GM18508 (cell line): ENCODE results near the gene WDR81.
"Not testable (repeated sequence)": the region's sequence is repeated elsewhere in the genome, so short reads cannot be mapped to it uniquely, and the experiment has no call there.

Experiments
- ATAC-seq: cut with Tn5 transposase; IDR thresholded peaks from one replicate; pipeline ENCODE4 v1.9.1; 2021; ENCODE audit warnings: moderate number of reproducible peaks; ENCODE audit not compliant: insufficient read depth, unreplicated experiment

The WDR81 gene

GRCh38 chr17:1729966-1730325, 5.4 kb downstream of the WDR81 start:
- ATAC-seq: no peak

DNA sequence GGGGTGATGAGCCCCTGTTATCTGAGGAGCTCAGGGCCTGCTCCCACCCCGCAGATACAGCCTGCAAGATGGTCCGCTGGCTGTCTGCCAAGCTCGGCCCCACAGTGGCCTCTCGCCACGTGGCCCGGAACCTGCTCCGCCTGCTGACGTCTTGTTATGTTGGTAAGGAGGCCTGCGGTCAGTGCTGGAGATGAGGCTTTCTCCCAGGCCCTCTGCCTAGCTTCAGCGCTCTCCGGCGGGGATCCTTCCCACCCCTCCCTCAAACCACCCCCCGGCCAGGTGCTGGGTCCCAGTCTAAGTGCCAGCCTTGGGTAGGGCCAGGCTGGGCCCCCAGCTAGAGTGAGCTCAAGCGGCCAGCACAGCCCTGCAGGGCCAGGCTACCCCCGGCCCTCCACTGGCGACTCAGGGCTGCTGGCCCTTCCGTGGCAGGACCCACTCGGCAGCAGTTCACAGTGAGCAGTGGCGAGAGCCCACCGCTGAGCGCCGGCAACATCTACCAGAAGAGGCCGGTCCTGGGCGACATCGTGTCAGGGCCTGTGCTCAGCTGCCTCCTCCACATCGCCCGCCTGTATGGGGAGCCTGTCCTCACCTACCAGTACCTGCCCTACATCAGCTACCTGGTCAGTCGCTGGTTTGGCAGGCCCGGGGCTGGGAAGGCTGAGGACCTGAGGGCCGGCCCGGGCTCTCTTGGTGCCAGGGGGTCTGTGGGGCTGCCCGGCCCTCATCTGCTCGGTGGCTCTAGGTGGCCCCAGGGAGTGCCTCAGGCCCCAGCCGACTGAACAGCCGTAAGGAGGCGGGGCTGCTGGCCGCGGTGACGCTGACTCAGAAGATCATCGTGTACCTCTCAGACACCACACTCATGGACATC, 6.1 kb downstream of the WDR81 start:
- ATAC-seq: no peak

GRCh38 chr17:1731194-1731506, 6.6 kb downstream of the WDR81 start:
- ATAC-seq: no peak

- no peak for ATAC-seq
Measured at GRCh38 chr17:1732241-1732832, 7.8 kb downstream of the WDR81 start.

DNA sequence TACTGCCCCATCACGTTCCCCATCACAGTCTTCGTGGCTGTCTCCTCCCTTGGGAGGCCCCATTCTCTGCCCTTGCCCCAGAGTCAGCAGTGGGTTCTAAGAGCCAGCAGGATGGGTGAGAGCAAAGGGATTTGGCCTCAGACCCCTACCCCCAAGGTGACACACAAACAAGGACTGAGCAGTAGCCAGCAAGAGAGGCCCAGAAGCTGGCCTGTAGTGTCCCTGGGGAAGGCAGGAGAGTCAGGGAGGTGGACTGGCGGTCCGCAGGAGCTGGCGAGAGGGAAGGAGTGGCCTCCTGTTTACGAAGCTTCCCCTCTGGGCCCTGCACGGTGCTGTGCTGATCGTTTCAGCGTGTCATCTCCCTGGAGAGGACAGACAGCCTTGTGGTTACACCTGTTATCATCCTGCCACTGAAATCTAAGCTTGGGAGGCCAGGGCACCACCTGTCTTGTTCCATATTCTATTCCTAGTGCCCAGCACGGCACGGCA, 8.4 kb downstream of the WDR81 start:
- ATAC-seq: no peak

GRCh38 chr17:1733759-1734158, 9.3 kb downstream of the WDR81 start:
- no peak for ATAC-seq

- ATAC-seq: no peak
Measured at GRCh38 chr17:1735418-1735817, 10.9 kb downstream of the WDR81 start.

- ATAC-seq: no peak
Measured at GRCh38 chr17:1735834-1736347, 11.4 kb downstream of the WDR81 start.

- no peak for ATAC-seq
Measured at GRCh38 chr17:1736348-1737281, 12.1 kb downstream of the WDR81 start.

GRCh38 chr17:1737531-1738291, 13.2 kb downstream of the WDR81 start:
- ATAC-seq: no peak

DNA sequence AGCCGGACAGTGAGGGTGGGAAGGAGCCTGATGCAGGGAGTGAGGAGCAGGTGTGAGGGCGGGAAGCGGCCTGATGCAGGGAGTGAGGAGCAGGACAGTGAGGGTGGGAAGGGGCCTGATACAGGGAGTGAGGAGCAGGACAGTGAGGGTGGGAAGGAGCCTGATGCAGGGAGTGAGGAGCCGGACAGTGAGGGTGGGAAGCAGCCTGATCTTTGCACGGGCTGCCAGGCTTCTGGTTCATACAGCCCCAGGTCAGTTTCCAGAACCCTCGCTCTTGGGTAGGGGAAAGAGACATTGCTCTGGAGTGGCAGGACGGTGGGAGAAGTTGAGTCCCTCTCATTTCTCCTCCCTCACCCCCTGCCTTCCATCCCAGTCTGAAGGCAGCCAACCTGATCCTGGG, 17.4 kb downstream of the WDR81 start:
- ATAC-seq: not testable (repeated sequence)

DNA sequence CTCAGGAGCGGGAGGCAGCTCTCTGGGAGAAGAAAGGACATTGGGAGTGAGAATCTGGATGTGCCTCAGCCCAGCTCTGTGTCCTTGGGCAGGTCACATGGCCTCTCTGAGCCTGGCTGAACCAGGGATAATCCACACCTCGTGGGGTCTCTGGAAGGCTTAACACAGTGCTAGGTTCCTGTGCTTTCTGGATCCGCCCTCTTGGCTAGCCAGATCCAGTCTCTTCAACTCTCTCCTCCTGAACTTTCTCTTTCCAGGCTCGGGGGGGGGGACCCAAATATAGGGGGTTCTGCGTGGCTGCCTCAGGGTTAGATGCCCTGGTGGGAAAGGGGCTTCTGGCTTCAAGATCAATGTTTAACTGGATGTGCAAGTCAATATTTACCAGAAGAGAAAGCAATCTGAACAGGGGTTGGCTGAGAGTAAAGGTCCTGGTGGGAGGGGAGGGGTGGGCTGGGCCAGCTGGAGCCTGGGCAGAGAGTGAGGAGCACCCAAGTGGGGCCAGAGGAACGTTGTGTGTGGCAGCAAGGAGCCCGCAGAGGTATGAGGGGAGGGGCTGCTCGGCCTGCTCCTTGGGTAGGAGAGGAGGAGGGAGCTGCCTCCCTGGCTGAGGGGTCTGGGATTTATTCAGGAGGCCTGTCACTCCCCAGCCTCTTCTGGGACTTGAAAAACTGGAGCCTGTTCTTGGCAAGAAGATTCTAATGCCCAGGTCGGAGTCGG, 18.0 kb downstream of the WDR81 start, which contains the start of gene SERPINF2:
TSS of gene SERPINF2 (plus strand) at position 501 of the 717 bp plus-strand sequence. CDS start 2,125 bp downstream, outside the sequence.
- no peak for ATAC-seq

DNA sequence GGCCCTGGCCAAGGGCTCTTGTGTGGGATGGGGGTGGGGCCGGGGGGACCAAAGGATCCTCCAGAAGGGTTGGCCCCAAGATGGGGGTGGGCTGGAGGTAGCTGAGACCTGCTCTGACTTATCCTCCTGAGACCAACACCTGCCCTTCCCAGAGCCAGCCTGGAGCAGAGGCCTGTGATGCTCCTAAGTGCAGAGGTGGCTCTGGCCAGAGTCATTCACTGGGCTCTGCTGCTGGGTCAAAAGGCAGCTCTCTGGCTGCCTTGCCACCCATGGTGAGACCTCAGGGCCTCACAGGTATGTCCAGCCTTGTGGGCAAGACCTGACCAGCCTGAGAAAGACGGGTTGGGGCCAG, 18.6 kb downstream of the WDR81 start:
- no peak for ATAC-seq

DNA sequence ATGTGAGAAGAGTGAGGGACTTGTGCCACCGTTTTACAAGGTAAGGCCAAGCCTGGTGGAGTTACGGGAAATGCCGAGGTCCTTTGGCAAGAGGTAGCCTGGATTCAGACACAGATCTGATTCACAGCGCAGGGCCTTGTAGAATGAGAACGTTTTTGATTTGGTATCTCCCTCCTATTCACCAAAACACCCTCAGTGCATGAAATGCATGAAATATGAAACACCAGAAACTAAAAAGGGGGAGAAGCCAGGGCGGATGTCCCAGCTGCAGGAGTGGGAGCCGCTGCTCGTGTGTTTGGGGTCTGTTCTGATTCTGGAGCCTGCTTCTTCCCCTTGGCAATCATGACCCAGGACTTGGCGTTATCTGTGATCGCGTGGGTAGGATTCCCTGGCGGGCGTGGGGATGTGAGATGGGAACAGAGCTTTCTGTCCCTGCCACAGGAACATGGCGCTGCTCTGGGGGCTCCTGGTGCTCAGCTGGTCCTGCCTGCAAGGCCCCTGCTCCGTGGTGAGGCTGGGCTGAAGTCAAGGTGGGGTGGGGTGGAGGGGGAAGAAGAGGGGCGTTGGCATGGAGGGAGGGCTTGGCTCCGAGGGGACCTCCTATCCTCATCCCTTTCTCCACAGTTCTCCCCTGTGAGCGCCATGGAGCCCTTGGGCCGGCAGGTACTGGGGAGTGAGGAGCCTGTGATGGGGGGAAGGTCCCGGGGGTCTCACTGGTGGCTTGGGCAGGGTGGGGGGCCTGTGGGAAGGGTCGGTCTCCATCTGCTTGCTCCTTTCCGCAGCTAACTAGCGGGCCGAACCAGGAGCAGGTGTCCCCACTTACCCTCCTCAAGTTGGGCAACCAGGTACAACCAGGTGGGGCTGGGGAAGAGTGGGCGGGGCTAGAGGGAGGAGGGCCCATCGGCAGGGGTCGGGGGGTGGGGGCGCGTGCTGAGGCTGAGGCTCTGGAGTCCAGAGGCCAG, 20.3 kb downstream of the WDR81 start:
- no peak for ATAC-seq

DNA sequence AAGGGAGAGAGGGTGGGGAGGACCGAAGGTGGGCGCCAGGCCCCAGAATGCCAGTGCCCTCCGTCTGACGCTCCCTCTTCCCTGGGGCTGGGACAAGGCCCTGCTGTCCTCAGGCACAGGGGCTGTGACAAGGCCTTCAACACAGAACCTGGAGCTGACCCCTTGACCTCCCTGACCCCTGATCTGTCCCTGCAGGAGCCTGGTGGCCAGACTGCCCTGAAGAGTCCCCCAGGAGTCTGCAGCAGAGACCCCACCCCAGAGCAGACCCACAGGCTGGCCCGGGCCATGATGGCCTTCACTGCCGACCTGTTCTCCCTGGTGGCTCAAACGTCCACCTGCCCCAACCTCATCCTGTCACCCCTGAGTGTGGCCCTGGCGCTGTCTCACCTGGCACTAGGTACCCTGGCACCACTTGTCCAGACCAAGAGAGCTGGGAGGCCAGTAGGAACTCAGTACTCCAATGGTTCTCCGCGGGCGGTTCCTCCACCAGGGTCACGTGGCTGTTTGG, 21.1 kb downstream of the WDR81 start:
- ATAC-seq: no peak

GRCh38 chr17:1746975-1747543, 22.6 kb downstream of the WDR81 start:
- ATAC-seq: no peak

GRCh38 chr17:1750628-1751027, 26.1 kb downstream of the WDR81 start:
- no peak for ATAC-seq
